Ishikawa (cell line): ENCODE results near the gene SNN.

Experiments
- CEBPB ChIP-seq: IDR thresholded peaks from 2 replicates; pipeline ENCODE4 v1.6.1; 2012
- CREB1 ChIP-seq: IDR thresholded peaks from 2 replicates; pipeline ENCODE4 v1.6.1; 2012; ENCODE audit warnings: low read depth
- EGR1 ChIP-seq: IDR thresholded peaks from 2 replicates; pipeline ENCODE4 v1.6.1; 2012
- EP300 ChIP-seq: IDR thresholded peaks from 2 replicates; pipeline ENCODE4 v1.6.1; 2012; ENCODE audit warnings: borderline replicate concordance
- FOXM1 ChIP-seq: IDR thresholded peaks from 2 replicates; pipeline ENCODE4 v1.6.1; 2012; ENCODE audit warnings: low read depth, borderline replicate concordance
- NFIC ChIP-seq: IDR thresholded peaks from 2 replicates; pipeline ENCODE4 v1.6.1; 2012
- RAD21 ChIP-seq: IDR thresholded peaks from 2 replicates; pipeline ENCODE4 v1.6.1; 2012; ENCODE audit warnings: low read depth
- TAF1 ChIP-seq: IDR thresholded peaks from 2 replicates; pipeline ENCODE4 v1.6.1; 2012; ENCODE audit warnings: low read depth, mild to moderate bottlenecking
- TCF12 ChIP-seq: IDR thresholded peaks from 2 replicates; pipeline ENCODE4 v1.6.1; 2012; ENCODE audit warnings: low read depth
- TEAD4 ChIP-seq: IDR thresholded peaks from 2 replicates; pipeline ENCODE4 v1.6.1; 2012
- USF1 ChIP-seq: IDR thresholded peaks from 2 replicates; pipeline ENCODE4 v1.6.1; 2012
- YY1 ChIP-seq: IDR thresholded peaks from 2 replicates; pipeline ENCODE4 v1.6.1; 2012; ENCODE audit warnings: low read depth
- ZBTB7A ChIP-seq: IDR thresholded peaks from 2 replicates; pipeline ENCODE4 v1.6.1; 2012; ENCODE audit warnings: low read depth
- TF ChIP-seq, protein P1 (sequence below): IDR thresholded peaks from 2 replicates; pipeline ENCODE4 v1.6.1; 2012
- TF ChIP-seq, protein P2 (sequence below): IDR thresholded peaks from 2 replicates; pipeline ENCODE4 v1.6.1; 2012; ENCODE audit warnings: low read depth, mild to moderate bottlenecking

The SNN gene

GRCh38 chr16:11627292-11627663 lies 41.0 kb upstream of the SNN start:
- TF ChIP-seq ZBTB7A (no peak), RAD21 (no peak), TAF1 (no peak), FOXM1 (no peak), CEBPB (no peak)
- TF ChIP-seq, protein P1, sequence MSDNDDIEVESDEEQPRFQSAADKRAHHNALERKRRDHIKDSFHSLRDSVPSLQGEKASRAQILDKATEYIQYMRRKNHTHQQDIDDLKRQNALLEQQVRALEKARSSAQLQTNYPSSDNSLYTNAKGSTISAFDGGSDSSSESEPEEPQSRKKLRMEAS = no peak

GRCh38 chr16:11627822-11628457 lies 40.3 kb upstream of the SNN start:
- TF ChIP-seq CREB1 (no peak), NFIC (no peak), CEBPB (peak; percentile 63)

DNA sequence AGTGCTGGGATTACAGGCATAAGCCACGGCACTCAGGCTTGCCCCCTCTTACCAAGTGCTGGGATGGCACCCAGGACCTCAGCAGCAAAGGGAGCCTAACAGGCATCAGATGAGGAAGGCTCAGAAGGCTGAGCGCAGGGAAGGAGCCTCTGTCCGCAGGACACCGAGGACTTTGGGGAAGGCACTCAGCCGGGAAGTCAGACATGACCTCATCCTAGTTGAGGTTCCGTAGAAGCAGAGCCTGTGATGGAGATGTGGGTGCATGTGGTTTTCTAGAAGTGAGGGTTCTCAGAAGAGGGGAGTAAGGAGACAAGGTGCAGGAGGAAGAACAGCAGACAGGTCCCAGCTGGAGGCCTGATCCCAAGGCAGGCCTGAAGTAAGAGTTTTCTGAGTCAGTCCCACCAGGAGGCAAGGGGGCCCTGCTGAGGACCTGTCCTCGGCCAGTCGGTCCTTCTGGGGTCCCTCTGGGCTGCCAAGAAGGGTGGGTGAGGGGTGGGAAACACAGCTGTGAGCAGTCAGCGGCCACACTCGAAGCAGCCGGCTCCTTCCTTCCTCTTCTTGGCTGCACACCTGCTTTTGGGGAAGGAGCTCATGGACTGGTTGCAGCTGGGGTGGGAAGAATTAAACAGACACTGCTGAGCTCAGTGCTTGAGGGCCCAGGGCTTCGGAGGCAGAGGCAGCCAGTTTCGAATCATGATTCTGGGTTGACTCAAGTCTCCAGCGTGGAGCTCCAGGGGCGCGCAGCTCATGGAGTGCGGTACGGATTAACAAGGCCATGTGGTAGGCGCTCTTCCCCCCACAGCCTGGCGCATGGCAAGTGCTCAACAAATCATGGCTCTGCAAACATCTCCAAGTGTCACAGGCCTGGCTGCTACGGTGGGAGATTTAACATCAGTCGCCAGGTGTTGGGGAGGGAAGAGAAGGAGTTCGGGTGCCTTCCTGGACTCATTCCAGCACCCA lies 38.9 kb upstream of the SNN start:
- TF ChIP-seq FOXM1 (no peak), YY1 (no peak), TCF12 (0 out of 2 replicates have a peak, but pooled peaks have one; percentile 26), EP300 (0 out of 2 replicates have a peak, but pooled peaks have one; percentile 41)
- TF ChIP-seq, protein P1 = 0 out of 2 replicates have a peak, but pooled peaks have one; percentile 21

DNA sequence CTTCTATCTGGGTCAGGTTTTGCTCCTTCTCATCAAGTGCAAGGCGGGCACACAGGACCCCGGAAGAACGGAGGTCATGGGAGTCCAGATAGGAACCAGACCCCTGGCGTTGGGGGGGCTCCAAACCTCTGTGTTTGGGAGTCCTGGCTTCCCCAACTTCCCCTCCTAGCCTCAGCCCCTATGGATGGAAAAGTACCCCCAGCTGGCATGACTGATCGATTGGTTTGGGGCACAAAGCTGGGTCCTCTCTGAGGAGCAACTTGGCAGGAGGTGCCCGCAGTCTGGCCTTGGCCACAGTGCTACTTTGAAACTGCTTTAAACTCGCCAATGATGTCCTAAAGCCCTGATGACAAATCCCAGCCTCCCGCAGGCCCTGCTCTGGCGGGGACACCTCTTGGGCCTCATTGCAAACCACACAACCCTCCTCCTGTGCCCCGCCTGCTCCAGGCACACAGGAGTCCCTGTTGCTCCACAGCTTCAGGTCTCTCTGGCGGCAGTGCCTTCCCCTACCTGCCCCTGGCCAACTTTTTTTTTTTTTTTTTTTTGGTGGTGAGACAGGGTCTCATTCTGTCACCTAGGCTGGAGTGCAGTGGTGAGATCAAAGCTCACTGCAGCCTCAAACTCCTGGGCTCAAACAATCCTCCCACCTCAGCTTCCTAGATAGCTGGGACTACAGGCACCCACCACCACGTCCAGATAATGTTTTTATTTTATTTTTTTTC lies 38.0 kb upstream of the SNN start:
- TF ChIP-seq, protein P2, sequence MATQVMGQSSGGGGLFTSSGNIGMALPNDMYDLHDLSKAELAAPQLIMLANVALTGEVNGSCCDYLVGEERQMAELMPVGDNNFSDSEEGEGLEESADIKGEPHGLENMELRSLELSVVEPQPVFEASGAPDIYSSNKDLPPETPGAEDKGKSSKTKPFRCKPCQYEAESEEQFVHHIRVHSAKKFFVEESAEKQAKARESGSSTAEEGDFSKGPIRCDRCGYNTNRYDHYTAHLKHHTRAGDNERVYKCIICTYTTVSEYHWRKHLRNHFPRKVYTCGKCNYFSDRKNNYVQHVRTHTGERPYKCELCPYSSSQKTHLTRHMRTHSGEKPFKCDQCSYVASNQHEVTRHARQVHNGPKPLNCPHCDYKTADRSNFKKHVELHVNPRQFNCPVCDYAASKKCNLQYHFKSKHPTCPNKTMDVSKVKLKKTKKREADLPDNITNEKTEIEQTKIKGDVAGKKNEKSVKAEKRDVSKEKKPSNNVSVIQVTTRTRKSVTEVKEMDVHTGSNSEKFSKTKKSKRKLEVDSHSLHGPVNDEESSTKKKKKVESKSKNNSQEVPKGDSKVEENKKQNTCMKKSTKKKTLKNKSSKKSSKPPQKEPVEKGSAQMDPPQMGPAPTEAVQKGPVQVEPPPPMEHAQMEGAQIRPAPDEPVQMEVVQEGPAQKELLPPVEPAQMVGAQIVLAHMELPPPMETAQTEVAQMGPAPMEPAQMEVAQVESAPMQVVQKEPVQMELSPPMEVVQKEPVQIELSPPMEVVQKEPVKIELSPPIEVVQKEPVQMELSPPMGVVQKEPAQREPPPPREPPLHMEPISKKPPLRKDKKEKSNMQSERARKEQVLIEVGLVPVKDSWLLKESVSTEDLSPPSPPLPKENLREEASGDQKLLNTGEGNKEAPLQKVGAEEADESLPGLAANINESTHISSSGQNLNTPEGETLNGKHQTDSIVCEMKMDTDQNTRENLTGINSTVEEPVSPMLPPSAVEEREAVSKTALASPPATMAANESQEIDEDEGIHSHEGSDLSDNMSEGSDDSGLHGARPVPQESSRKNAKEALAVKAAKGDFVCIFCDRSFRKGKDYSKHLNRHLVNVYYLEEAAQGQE = no peak
- TF ChIP-seq YY1 (no peak), RAD21 (no peak), NFIC (no peak), TCF12 (no peak), EP300 (no peak), TAF1 (no peak), FOXM1 (no peak), USF1 (no peak), CEBPB (no peak), TEAD4 (no peak), ZBTB7A (no peak), EGR1 (no peak), CREB1 (no peak)
- TF ChIP-seq, protein P1 = no peak

GRCh38 chr16:11630768-11631056 lies 37.5 kb upstream of the SNN start:
- TF ChIP-seq CREB1 = no peak
- no peak for TF ChIP-seq TCF12
- TF ChIP-seq EP300 = no peak
- no peak for TF ChIP-seq RAD21

- no peak for TF ChIP-seq ZBTB7A
- no peak for TF ChIP-seq NFIC
- TF ChIP-seq FOXM1 = no peak
- TF ChIP-seq CEBPB = no peak
- TF ChIP-seq, protein P2 = no peak
- TF ChIP-seq TEAD4 = no peak
- no peak for TF ChIP-seq RAD21
- no peak for TF ChIP-seq EGR1
- TF ChIP-seq CREB1 = no peak
- TF ChIP-seq YY1 = no peak
- TF ChIP-seq, protein P1 = no peak
- TF ChIP-seq TCF12 = no peak
- TF ChIP-seq USF1 = no peak
- no peak for TF ChIP-seq TAF1
- TF ChIP-seq EP300 = no peak
Measured at GRCh38 chr16:11631214-11631613, 37.0 kb upstream of the SNN start.
